Left lung (tissue), 10 donors: ENCODE results near the gene PCDHB15. TPM values are rescaled to one million over a fixed set of nuclear protein-coding genes. Genes with fewer than 3 reads are reported as not detected.
"Not testable (repeated sequence)": the region's sequence is repeated elsewhere in the genome, so short reads cannot be mapped to it uniquely, and the experiment has no call there.

Experiments
- ATAC-seq: fragments of 200-7000 bp; cut with Tn5 transposase; one replicate; pipeline ENCODE4 v1.9.1; 2020; ENCODE audit warnings: moderate library complexity
- DNase-seq, 4 donors: peaks; one replicate each; pipeline ENCODE4 v3.0.0-alpha.2; 2013 to 2020
- H3K27ac ChIP-seq, 2 donors: fragments of 200-600 bp; sonication (generic) in 1 of 2; one replicate each; pipeline versions ENCODE4 v1.5.0 to v1.8.0; 2020 to 2021
- H3K27me3 ChIP-seq, 2 donors: fragments of 200-600 bp; sonication (generic) in 1 of 2; one replicate each; pipeline versions ENCODE4 v1.5.0 to v1.8.0; 2020 to 2021
- H3K36me3 ChIP-seq, 2 donors: fragments of 200-600 bp; sonication (generic) in 1 of 2; one replicate each; pipeline versions ENCODE4 v1.5.0 to v1.8.0; 2020 to 2021
- H3K4me1 ChIP-seq, 2 donors: fragments of 200-600 bp; one replicate each; pipeline ENCODE4 v1.8.0; 2021
- H3K4me3 ChIP-seq, 2 donors: fragments of 200-600 bp; sonication (generic) in 1 of 2; one replicate each; pipeline versions ENCODE4 v1.5.0 to v1.8.0; 2020 to 2021; ENCODE audit warnings: mild to moderate bottlenecking in 1 of 2
- H3K9me3 ChIP-seq, 2 donors: fragments of 200-600 bp; sonication (generic) in 1 of 2; one replicate each; pipeline versions ENCODE4 v1.5.0 to v1.8.0; 2020 to 2021
- CTCF ChIP-seq, 2 donors: fragments of 200-600 bp; sonication (generic) in 1 of 2; IDR thresholded peaks; one replicate each; pipeline versions ENCODE4 v1.5.0 to v1.8.0; 2021; ENCODE audit warnings: antibody characterized with exemption in 2 of 2
- intact Hi-C, 2 donors: fragments of 100-400 bp; cut with DNase I; formaldehyde crosslinking; loops; one replicate each; pipeline versions ENCODE4 v1.11.2 to v1.14.2; 2022
- polyA plus RNA-seq, 6 donors: library from polyadenylated mRNA; unstranded; fragments of 120-200 nt; gene quantifications; one replicate each; pipeline ENCODE4 v1.2.1, GENCODE V29; 2013; ENCODE audit not compliant: insufficient read length in 6 of 6
- total RNA-seq, 2 donors: library from RNA; stranded (reverse); fragmentation: NEBNext Ultra II Directional; extraction: Animal tissue kit (Norgen Biotek cat#: 25700); gene quantifications; one replicate each; pipeline ENCODE4 v1.2.1, GENCODE V29; 2021
- donor health status: DM: no; HTN: yes; CAD: no.
- donor health status: DM: no; HTN: no; CAD: no.

PCDHB15 gene
- total and polyA plus RNA-seq, 8 donors: 2.8 to 14.4 (median 9.7) TPM

- intact Hi-C loops: no loop called here
- Histone ChIP-seq H3K9me3 (peaks cover 0 to 70% of the 10 kb centered on the region in 2 donors), H3K27ac (no peak within 1 kb of the TSS), H3K27me3 (peaks cover 0 to 42% of the 10 kb centered on the region in 2 donors), H3K4me1 (no peaks in the 10 kb centered on the region), H3K4me3 (no peak within 1 kb of the TSS), H3K36me3 (no peaks in the 10 kb centered on the region)
- ATAC-seq: no peak
- DNase-seq: peak in 1 of 4 donors; percentile 17
- no peak for TF ChIP-seq CTCF (IDR thresholded peaks at IDR 0.05)
These were observed 36.7 kb upstream of the PCDHB15 start, which contains the start of gene PCDHB12 for GRCh38 chr5:141208478-141208877. PCDHB12 (plus strand) TSS chr5:141208719; CDS start chr5:141208908, 189 bp downstream.

- H3K9me3 ChIP-seq: peaks cover 0 to 62% of the 10 kb centered on the region in 2 donors
- H3K4me3 ChIP-seq, H3K4me1 ChIP-seq, H3K36me3 ChIP-seq, H3K27ac ChIP-seq, DNase-seq, intact Hi-C loops, ATAC-seq: not testable (repeated sequence)
- H3K27me3 ChIP-seq: peaks cover 0 to 46% of the 10 kb centered on the region in 2 donors
These were observed 34.9 kb upstream of the PCDHB15 start for GRCh38 chr5:141210281-141210680.

GRCh38 chr5:141210849-141211248, 34.3 kb upstream of the PCDHB15 start:
- H3K27ac ChIP-seq, DNase-seq, ATAC-seq, H3K4me3 ChIP-seq, H3K4me1 ChIP-seq, H3K36me3 ChIP-seq, intact Hi-C loops: not testable (repeated sequence)
- Histone ChIP-seq H3K27me3 (peaks cover 0 to 46% of the 10 kb centered on the region in 2 donors), H3K9me3 (peaks cover 0 to 65% of the 10 kb centered on the region in 2 donors)

- ATAC-seq (peak; percentile 57), DNase-seq (peak in 1 of 4 donors; percentile 33)
- H3K36me3 ChIP-seq, intact Hi-C loops, H3K4me1 ChIP-seq, H3K4me3 ChIP-seq, H3K27ac ChIP-seq: not testable (repeated sequence)
- Histone ChIP-seq H3K27me3 (peaks cover 0 to 44% of the 10 kb centered on the region in 2 donors), H3K9me3 (peaks cover 0 to 69% of the 10 kb centered on the region in 2 donors)
These were observed 31.4 kb upstream of the PCDHB15 start, which contains the start of gene PCDHB13 for GRCh38 chr5:141213656-141214339. PCDHB13 (plus strand) TSS chr5:141213919; CDS start chr5:141214124, 205 bp downstream.

GRCh38 chr5:141214583-141214982, 30.6 kb upstream of the PCDHB15 start:
- Histone ChIP-seq H3K27me3 (peaks cover 0 to 36% of the 10 kb centered on the region in 2 donors), H3K9me3 (peaks cover 0 to 68% of the 10 kb centered on the region in 2 donors)
- H3K27ac ChIP-seq, DNase-seq, intact Hi-C loops, ATAC-seq, H3K4me1 ChIP-seq, H3K36me3 ChIP-seq, H3K4me3 ChIP-seq: not testable (repeated sequence)

- ATAC-seq, H3K4me3 ChIP-seq, H3K36me3 ChIP-seq, H3K4me1 ChIP-seq, intact Hi-C loops, DNase-seq, H3K27ac ChIP-seq: not testable (repeated sequence)
- Histone ChIP-seq H3K9me3 (peaks cover 0 to 68% of the 10 kb centered on the region in 2 donors), H3K27me3 (peaks cover 0 to 27% of the 10 kb centered on the region in 2 donors)
These were observed 29.7 kb upstream of the PCDHB15 start for GRCh38 chr5:141215504-141215903.

- H3K27me3 ChIP-seq: peaks cover 0 to 22% of the 10 kb centered on the region in 2 donors
- H3K36me3 ChIP-seq, H3K4me3 ChIP-seq, ATAC-seq, H3K27ac ChIP-seq, intact Hi-C loops, H3K4me1 ChIP-seq: not testable (repeated sequence)
- peaks cover 0 to 70% of the 10 kb centered on the region in 2 donors for H3K9me3 ChIP-seq
- DNase-seq: peak in 1 of 4 donors; percentile 61
These were observed 29.2 kb upstream of the PCDHB15 start for GRCh38 chr5:141216035-141216434.

GRCh38 chr5:141223112-141223783, 21.9 kb upstream of the PCDHB15 start, which contains the start of gene PCDHB14:
PCDHB14 (plus strand) TSS chr5:141223343; CDS start chr5:141223506, 163 bp downstream.
- no peak for ATAC-seq
- no peaks in the 10 kb centered on the region for H3K36me3 ChIP-seq
- peaks cover 0 to 89% of the 10 kb centered on the region in 2 donors for H3K9me3 ChIP-seq
- no peak within 1 kb of the TSS for H3K27ac ChIP-seq
- intact Hi-C loops: no loop called here
- TF ChIP-seq CTCF (IDR thresholded peaks at IDR 0.05): no peak
- no peaks in the 10 kb centered on the region for H3K4me1 ChIP-seq
- peak in 1 of 4 donors; percentile 22 for DNase-seq
- no peak within 1 kb of the TSS for H3K4me3 ChIP-seq
- H3K27me3 ChIP-seq: peaks cover 0 to 6% of the 10 kb centered on the region in 2 donors

GRCh38 chr5:141224844-141225243, 20.4 kb upstream of the PCDHB15 start:
- intact Hi-C loops: not testable (repeated sequence)

GRCh38 chr5:141225421-141225820, 19.8 kb upstream of the PCDHB15 start:
- H3K27me3 ChIP-seq, H3K36me3 ChIP-seq, H3K4me1 ChIP-seq, ATAC-seq, DNase-seq, H3K4me3 ChIP-seq, H3K27ac ChIP-seq, intact Hi-C loops: not testable (repeated sequence)
- H3K9me3 ChIP-seq: peaks cover 0 to 84% of the 10 kb centered on the region in 2 donors

More at GRCh38 chr5:141224844-141225243, 20.4 kb upstream of the PCDHB15 start:
- H3K27me3 ChIP-seq, H3K36me3 ChIP-seq, ATAC-seq, H3K4me1 ChIP-seq, H3K27ac ChIP-seq, H3K4me3 ChIP-seq: not testable (repeated sequence)
- H3K9me3 ChIP-seq: peaks cover 0 to 85% of the 10 kb centered on the region in 2 donors
- DNase-seq: peak in 1 of 4 donors; percentile 64
